Vagina (tissue), 2 donors: ENCODE data around the gene DMD.

Experiments
- POLR2A ChIP-seq, 2 donors: fragments of 450-650 bp; IDR thresholded peaks; one replicate each; pipeline ENCODE4 v1.6.1; 2017; ENCODE audit warnings: antibody characterized with exemption in 2 of 2, mild to moderate bottlenecking in 2 of 2, moderate library complexity in 2 of 2
- TF ChIP-seq, protein P1 (sequence below), 3 experiments: fragments of 450-650 bp in 2 of 3; fragments of 200-600 bp in 1 of 3; sonication (generic) in 1 of 3; IDR thresholded peaks; one replicate each; pipeline ENCODE4 v1.5.1; 2017 to 2019; ENCODE audit warnings: antibody characterized with exemption in 3 of 3, mild to moderate bottlenecking in 2 of 3, moderate library complexity in 2 of 3

DNA sequence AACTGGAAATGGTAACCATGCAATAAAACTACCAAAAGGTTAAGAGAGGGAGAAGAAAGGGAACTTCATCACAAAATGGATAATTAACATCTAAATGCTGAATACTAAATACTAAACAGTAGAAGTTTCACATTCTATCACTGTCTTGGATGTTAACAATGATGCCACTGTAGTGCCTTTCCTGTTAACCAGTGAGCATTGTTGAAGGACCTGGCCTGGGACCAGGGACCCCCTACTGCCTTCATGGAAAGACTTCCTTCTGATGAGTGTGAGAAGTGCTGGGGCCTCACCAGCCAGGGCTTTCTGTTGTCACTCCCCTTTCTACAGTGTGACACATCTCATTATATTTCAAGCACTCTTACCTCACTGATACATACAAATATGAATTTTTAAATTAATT is 1400.2 kb downstream of the DMD start:
- TF ChIP-seq, protein P1, sequence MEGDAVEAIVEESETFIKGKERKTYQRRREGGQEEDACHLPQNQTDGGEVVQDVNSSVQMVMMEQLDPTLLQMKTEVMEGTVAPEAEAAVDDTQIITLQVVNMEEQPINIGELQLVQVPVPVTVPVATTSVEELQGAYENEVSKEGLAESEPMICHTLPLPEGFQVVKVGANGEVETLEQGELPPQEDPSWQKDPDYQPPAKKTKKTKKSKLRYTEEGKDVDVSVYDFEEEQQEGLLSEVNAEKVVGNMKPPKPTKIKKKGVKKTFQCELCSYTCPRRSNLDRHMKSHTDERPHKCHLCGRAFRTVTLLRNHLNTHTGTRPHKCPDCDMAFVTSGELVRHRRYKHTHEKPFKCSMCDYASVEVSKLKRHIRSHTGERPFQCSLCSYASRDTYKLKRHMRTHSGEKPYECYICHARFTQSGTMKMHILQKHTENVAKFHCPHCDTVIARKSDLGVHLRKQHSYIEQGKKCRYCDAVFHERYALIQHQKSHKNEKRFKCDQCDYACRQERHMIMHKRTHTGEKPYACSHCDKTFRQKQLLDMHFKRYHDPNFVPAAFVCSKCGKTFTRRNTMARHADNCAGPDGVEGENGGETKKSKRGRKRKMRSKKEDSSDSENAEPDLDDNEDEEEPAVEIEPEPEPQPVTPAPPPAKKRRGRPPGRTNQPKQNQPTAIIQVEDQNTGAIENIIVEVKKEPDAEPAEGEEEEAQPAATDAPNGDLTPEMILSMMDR (IDR thresholded peaks at IDR 0.05): no peak
- TF ChIP-seq POLR2A (IDR thresholded peaks at IDR 0.05): no peak
